HEK293T (cell line): ENCODE measurements around the gene CRYL1.

Experiments used
- CTCF ChIA-PET: fragments of 350-600 bp; formaldehyde crosslinking; extraction: SDS; loops from one replicate; lab custom pipeline; 2021; ENCODE audit warnings: antibody characterized with exemption, inconsistent platforms; lab: Yijun Ruan, JAX
- POLR2A ChIA-PET: fragments of 350-600 bp; formaldehyde crosslinking; extraction: SDS; loops from one replicate; lab custom pipeline; 2020; ENCODE audit warnings: antibody characterized with exemption, inconsistent platforms; lab: Yijun Ruan, JAX
- DNase-seq: peaks from one replicate; pipeline ENCODE4 v3.0.0; 2012; ENCODE audit warnings: mixed read lengths; ENCODE audit errors: extremely low spot score
- ARNT ChIP-seq: fragments of 450-650 bp; IDR thresholded peaks from 2 replicates; pipeline ENCODE4 v1.6.1; 2017; ENCODE audit warnings: mild to moderate bottlenecking
- BHLHE40 ChIP-seq: fragments of 450-650 bp; IDR thresholded peaks from 2 replicates; pipeline ENCODE4 v1.6.1; 2016; ENCODE audit warnings: mild to moderate bottlenecking, moderate library complexity, borderline replicate concordance
- CTBP1 ChIP-seq: fragments of 450-650 bp; IDR thresholded peaks from 2 replicates; pipeline ENCODE4 v1.6.1; 2016; ENCODE audit warnings: borderline replicate concordance
- ELF4 ChIP-seq: fragments of 450-650 bp; IDR thresholded peaks from 2 replicates; pipeline ENCODE4 v1.6.1; 2017; ENCODE audit warnings: antibody characterized with exemption
- FOXA1 ChIP-seq: fragments of 450-650 bp; IDR thresholded peaks from 2 replicates; pipeline ENCODE4 v1.6.1; 2016; ENCODE audit warnings: mild to moderate bottlenecking
- FOXK2 ChIP-seq: fragments of 450-650 bp; IDR thresholded peaks from 2 replicates; pipeline ENCODE4 v1.6.1; 2016; ENCODE audit warnings: mild to moderate bottlenecking
- FOXM1 ChIP-seq: fragments of 450-650 bp; IDR thresholded peaks from 2 replicates; pipeline ENCODE4 v1.6.1; 2017; ENCODE audit warnings: mild to moderate bottlenecking, borderline replicate concordance
- HDGF ChIP-seq: fragments of 450-650 bp; IDR thresholded peaks from 2 replicates; pipeline ENCODE4 v1.6.1; 2017; ENCODE audit warnings: antibody characterized with exemption, borderline replicate concordance
- L3MBTL2 ChIP-seq: fragments of 450-650 bp; conservative IDR thresholded peaks from 2 replicates; pipeline ENCODE4 v1.6.1; 2016; ENCODE audit warnings: mild to moderate bottlenecking
- LEF1 ChIP-seq: fragments of 450-650 bp; IDR thresholded peaks from 2 replicates; pipeline ENCODE4 v1.6.1; 2017; ENCODE audit warnings: mild to moderate bottlenecking, borderline replicate concordance
- NFRKB ChIP-seq: fragments of 450-650 bp; IDR thresholded peaks from 2 replicates; pipeline ENCODE4 v1.6.1; 2016; ENCODE audit warnings: mild to moderate bottlenecking, moderate library complexity
- PKNOX1 ChIP-seq: fragments of 450-650 bp; IDR thresholded peaks from 2 replicates; pipeline ENCODE4 v1.6.1; 2016
- SP1 ChIP-seq: fragments of 450-650 bp; IDR thresholded peaks from 2 replicates; pipeline ENCODE4 v1.6.1; 2017
- SUZ12 ChIP-seq: fragments of 450-650 bp; IDR thresholded peaks from 2 replicates; pipeline ENCODE4 v1.6.1; 2016; ENCODE audit warnings: mild to moderate bottlenecking
- TARDBP ChIP-seq: fragments of 450-650 bp; IDR thresholded peaks from 2 replicates; pipeline ENCODE4 v1.6.1; 2016
- ZNF384 ChIP-seq: fragments of 450-650 bp; IDR thresholded peaks from 2 replicates; pipeline ENCODE4 v1.6.1; 2016

The CRYL1 gene

GRCh38 chr13:20501120-20501519 is 24.5 kb downstream of the CRYL1 start:
- CTCF ChIA-PET = interaction anchor here (1.1 kb wide), 1 partner anchor 328 kb away, joined by 3 read pairs; no protein-coding TSS in a partner anchor
- TF ChIP-seq ELF4 (no peak), NFRKB (no peak), LEF1 (no peak), ARNT (no peak), BHLHE40 (no peak), SP1 (no peak), FOXA1 (no peak), SUZ12 (no peak), CTBP1 (no peak), L3MBTL2 (no peak), TARDBP (no peak), FOXK2 (no peak), FOXM1 (no peak), ZNF384 (no peak), HDGF (no peak), PKNOX1 (no peak)
- no peak for DNase-seq
- POLR2A ChIA-PET = no interaction called here

GRCh38 chr13:20499986-20500385 is 25.7 kb downstream of the CRYL1 start:
- ChIA-PET CTCF (no interaction called here), POLR2A (no interaction called here)
- no peak for DNase-seq
- TF ChIP-seq PKNOX1 (no peak), L3MBTL2 (no peak), TARDBP (no peak), FOXA1 (no peak), ARNT (no peak), ZNF384 (no peak), SP1 (no peak), LEF1 (no peak), HDGF (no peak), FOXK2 (no peak), NFRKB (no peak)

GRCh38 chr13:20498659-20499058 is 27.0 kb downstream of the CRYL1 start:
- TF ChIP-seq PKNOX1 (peak; percentile 64), ZNF384 (no peak)
- POLR2A ChIA-PET = no interaction called here
- CTCF ChIA-PET = no interaction called here
- DNase-seq = no peak

GRCh38 chr13:20498129-20498528 is 27.5 kb downstream of the CRYL1 start:
- CTCF ChIA-PET = no interaction called here
- DNase-seq = no peak
- TF ChIP-seq FOXK2 (no peak), LEF1 (no peak), FOXM1 (no peak)
- POLR2A ChIA-PET = no interaction called here

- DNase-seq = no peak
- ChIA-PET POLR2A (no interaction called here), CTCF (no interaction called here)
- TF ChIP-seq FOXA1 (no peak), TARDBP (0 out of 2 replicates have a peak, but pooled peaks have one; percentile 36)
Observed at GRCh38 chr13:20497006-20497775, 28.5 kb downstream of the CRYL1 start.

- POLR2A ChIA-PET = interaction anchor here (1.4 to 1.5 kb wide), 2 partner anchors 279 to 407 kb away, joined by 4 to 5 read pairs; partner anchors contain the start of genes EEF1AKMT1 and XPO4
Observed at GRCh38 chr13:20495087-20496023, 30.3 kb downstream of the CRYL1 start.

More at GRCh38 chr13:20495087-20496023, 30.3 kb downstream of the CRYL1 start:
- CTCF ChIA-PET = interaction anchor here (0.5 to 0.7 kb wide), 3 partner anchors 12 to 332 kb away, joined by 3 to 4 read pairs (median 3); no protein-coding TSS in a partner anchor
- peak; percentile 34 for DNase-seq
- no peak for TF ChIP-seq ZNF384
- TF ChIP-seq HDGF = no peak
- no peak for TF ChIP-seq ARNT
- TF ChIP-seq LEF1 = no peak
